HepG2 (cell line): ENCODE measurements around the gene PATL2. TPM values are rescaled to one million over a fixed set of nuclear protein-coding genes. Genes with fewer than 3 reads are reported as not detected.

Experiments
- ATF1 ChIP-seq: IDR thresholded peaks from 2 replicates; pipeline ENCODE4 v1.6.1; 2016; ENCODE audit warnings: mild to moderate bottlenecking, control low read depth
- CBX1 ChIP-seq: IDR thresholded peaks from one replicate; pipeline ENCODE4 v1.6.1; 2016; ENCODE audit warnings: antibody characterized with exemption, low read depth
- CBX2 ChIP-seq, 2 experiments: fragments of 200-600 bp in 1 of 2; sonication (generic); formaldehyde crosslinking in 1 of 2; IDR thresholded peaks; 2 replicates each; pipeline versions ENCODE4 v1.7.0 to v1.8.1; 2018 to 2022; ENCODE audit warnings: low read depth in 2 of 2, low read length in 1 of 2, mild to moderate bottlenecking in 1 of 2, missing genetic modification reagents in 1 of 2
- CHD2 ChIP-seq: IDR thresholded peaks from 2 replicates; pipeline ENCODE4 v1.6.1; 2011; ENCODE audit warnings: low read depth, low read length, improper control_type of control experiment
- FOSL2 ChIP-seq: sonication (generic); formaldehyde crosslinking; IDR thresholded peaks from 2 replicates; pipeline ENCODE4 v1.4.0; 2020; ENCODE audit warnings: missing genetic modification reagents
- FOXC1 ChIP-seq: sonication (generic); formaldehyde crosslinking; IDR thresholded peaks from 2 replicates; pipeline ENCODE4 v1.8.0; 2022; ENCODE audit warnings: mild to moderate bottlenecking, missing genetic modification reagents, borderline replicate concordance
- KDM3A ChIP-seq: IDR thresholded peaks from 2 replicates; pipeline ENCODE4 v1.6.1; 2018; ENCODE audit warnings: low read depth, missing compliant biosample characterization
- NCOA1 ChIP-seq: sonication (generic); formaldehyde crosslinking; IDR thresholded peaks from 2 replicates; pipeline ENCODE4 v1.9.0; 2021; ENCODE audit warnings: missing genetic modification reagents
- PRMT3 ChIP-seq: sonication (generic); formaldehyde crosslinking; IDR thresholded peaks from 2 replicates; pipeline ENCODE4 v1.8.1; 2022; ENCODE audit warnings: low read depth, mild to moderate bottlenecking, moderate library complexity, missing genetic modification reagents, borderline replicate concordance
- RARG ChIP-seq: sonication (generic); formaldehyde crosslinking; IDR thresholded peaks from 2 replicates; pipeline ENCODE4 v1.4.0; 2020; ENCODE audit warnings: low read depth, mild to moderate bottlenecking, missing genetic modification reagents
- SPEN ChIP-seq: sonication (generic); formaldehyde crosslinking; IDR thresholded peaks from 2 replicates; pipeline ENCODE4 v1.5.1; 2020; ENCODE audit warnings: low read depth, mild to moderate bottlenecking, missing genetic modification reagents
- STAT5B ChIP-seq: sonication (generic); formaldehyde crosslinking; IDR thresholded peaks from 2 replicates; pipeline ENCODE4 v1.4.0; 2020; ENCODE audit warnings: missing genetic modification reagents
- TEAD3 ChIP-seq: optimal IDR thresholded peaks from 2 replicates; pipeline ENCODE3; 2016; ENCODE audit warnings: borderline replicate concordance
- ZFP36L2 ChIP-seq: sonication (generic); formaldehyde crosslinking; IDR thresholded peaks from 2 replicates; pipeline ENCODE4 v1.4.0; 2020; ENCODE audit warnings: missing genetic modification reagents
- ZNF629 ChIP-seq: sonication (generic); formaldehyde crosslinking; conservative IDR thresholded peaks from 2 replicates; pipeline ENCODE4 v1.5.0; 2020; ENCODE audit warnings: missing genetic modification reagents
- polyA plus RNA-seq, 8 experiments: library from polyadenylated mRNA; depleted of rRNA in 3 of 8; stranded (reverse) in 7 of 8; unstranded in 1 of 8; fragments of >200 nt; fragmentation: Illumina TruSeq in 4 of 8; extraction: Trizol in 4 of 8; gene quantifications; 2 replicates each; pipeline versions ENCODE4 v1.2.1 to v1.2.3, GENCODE V29; 2011 to 2016; ENCODE audit warnings: low read depth in 4 of 8, missing spikeins in 1 of 8, mixed read lengths in 1 of 8; ENCODE audit not compliant: insufficient read depth in 1 of 8
- total RNA-seq, 5 experiments: library from RNA; depleted of rRNA; stranded (reverse); fragments of >200 nt; fragmentation: Illumina TruSeq; extraction: Trizol; gene quantifications; 2 replicates each; pipeline ENCODE4 v1.2.3, GENCODE V29; 2016; ENCODE audit warnings: low read depth in 1 of 5
- TF ChIP-seq, protein P1 (sequence below): sonication (generic); formaldehyde crosslinking; IDR thresholded peaks from 2 replicates; pipeline ENCODE4 v1.4.0; 2020; ENCODE audit warnings: missing genetic modification reagents
- TF ChIP-seq, protein P2 (sequence below): sonication (generic); formaldehyde crosslinking; conservative IDR thresholded peaks from 2 replicates; pipeline ENCODE4 v1.4.0; 2020; ENCODE audit warnings: mild to moderate bottlenecking, missing genetic modification reagents, moderate library complexity
- TF ChIP-seq, protein P3 (sequence below): sonication (generic); formaldehyde crosslinking; conservative IDR thresholded peaks from 2 replicates; pipeline ENCODE4 v1.5.0; 2020; ENCODE audit warnings: missing genetic modification reagents
- TF ChIP-seq, protein P4 (sequence below): sonication (generic); formaldehyde crosslinking; IDR thresholded peaks from 2 replicates; pipeline ENCODE4 v1.4.0; 2020; ENCODE audit warnings: missing genetic modification reagents, mild to moderate bottlenecking, borderline replicate concordance

The PATL2 gene
- total and polyA plus RNA-seq, 2 of the 13 experiments (the other 11 are each of a cell fraction or from before 2014, with no cell fraction given): 0.15 to 0.53 TPM

DNA sequence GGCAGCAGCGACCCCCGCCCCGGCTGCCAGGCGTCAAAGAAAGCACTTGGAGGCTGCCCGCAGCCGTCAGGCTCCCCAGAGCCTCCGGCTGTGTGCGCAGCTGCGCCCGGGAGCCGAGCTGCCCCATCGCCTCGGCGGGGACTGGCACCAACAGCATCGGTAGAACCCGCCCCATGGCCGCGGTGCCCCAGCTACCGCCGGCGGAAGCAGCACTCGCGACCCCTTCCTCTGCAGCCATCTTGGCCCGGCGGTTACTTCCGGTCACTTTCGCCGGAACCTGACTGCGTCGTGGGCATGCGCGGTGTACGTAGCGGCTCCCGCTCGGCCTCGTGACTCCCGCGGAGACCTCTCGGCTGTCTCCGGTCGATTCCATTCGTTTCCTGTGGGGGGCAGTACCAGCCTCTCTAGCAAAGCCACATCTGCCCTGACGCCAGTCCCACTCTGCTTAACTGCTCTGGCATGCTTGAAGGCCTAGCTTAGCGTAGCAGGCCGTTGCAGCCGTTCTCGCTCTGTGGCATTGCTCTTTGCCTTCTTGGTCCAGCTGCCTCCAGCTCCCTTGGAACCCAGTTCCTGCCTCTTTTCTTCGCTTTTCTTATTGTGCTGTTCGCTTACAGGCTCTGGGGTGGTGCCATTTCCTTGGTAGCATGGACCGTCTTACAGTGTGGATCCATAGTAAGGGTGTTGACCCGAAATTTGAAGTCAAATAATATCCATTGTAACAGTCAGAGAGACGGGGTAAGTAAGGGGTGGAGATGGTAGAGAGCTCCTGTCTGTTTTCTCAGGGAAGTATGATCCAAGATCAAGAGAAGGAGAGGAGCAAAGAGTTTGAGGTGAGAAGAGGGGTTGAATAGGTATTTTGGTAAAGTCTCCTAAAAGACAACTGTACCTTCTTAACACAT, 47.5 kb downstream of the PATL2 start, which contains the start of gene SPG11 (continued):
- TF ChIP-seq, protein P1, sequence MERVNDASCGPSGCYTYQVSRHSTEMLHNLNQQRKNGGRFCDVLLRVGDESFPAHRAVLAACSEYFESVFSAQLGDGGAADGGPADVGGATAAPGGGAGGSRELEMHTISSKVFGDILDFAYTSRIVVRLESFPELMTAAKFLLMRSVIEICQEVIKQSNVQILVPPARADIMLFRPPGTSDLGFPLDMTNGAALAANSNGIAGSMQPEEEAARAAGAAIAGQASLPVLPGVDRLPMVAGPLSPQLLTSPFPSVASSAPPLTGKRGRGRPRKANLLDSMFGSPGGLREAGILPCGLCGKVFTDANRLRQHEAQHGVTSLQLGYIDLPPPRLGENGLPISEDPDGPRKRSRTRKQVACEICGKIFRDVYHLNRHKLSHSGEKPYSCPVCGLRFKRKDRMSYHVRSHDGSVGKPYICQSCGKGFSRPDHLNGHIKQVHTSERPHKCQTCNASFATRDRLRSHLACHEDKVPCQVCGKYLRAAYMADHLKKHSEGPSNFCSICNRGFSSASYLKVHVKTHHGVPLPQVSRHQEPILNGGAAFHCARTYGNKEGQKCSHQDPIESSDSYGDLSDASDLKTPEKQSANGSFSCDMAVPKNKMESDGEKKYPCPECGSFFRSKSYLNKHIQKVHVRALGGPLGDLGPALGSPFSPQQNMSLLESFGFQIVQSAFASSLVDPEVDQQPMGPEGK (CRISPR knock-in tag): no peak
- peak; percentile 81; the same call in 1 of the 2 replicates for TF ChIP-seq STAT5B (CRISPR knock-in tag)
- peak; percentile 76; the same call in 1 of the 2 replicates for TF ChIP-seq KDM3A (CRISPR knock-in tag)
- peak; percentile 86 for TF ChIP-seq SPEN (CRISPR knock-in tag)
- TF ChIP-seq, protein P2, sequence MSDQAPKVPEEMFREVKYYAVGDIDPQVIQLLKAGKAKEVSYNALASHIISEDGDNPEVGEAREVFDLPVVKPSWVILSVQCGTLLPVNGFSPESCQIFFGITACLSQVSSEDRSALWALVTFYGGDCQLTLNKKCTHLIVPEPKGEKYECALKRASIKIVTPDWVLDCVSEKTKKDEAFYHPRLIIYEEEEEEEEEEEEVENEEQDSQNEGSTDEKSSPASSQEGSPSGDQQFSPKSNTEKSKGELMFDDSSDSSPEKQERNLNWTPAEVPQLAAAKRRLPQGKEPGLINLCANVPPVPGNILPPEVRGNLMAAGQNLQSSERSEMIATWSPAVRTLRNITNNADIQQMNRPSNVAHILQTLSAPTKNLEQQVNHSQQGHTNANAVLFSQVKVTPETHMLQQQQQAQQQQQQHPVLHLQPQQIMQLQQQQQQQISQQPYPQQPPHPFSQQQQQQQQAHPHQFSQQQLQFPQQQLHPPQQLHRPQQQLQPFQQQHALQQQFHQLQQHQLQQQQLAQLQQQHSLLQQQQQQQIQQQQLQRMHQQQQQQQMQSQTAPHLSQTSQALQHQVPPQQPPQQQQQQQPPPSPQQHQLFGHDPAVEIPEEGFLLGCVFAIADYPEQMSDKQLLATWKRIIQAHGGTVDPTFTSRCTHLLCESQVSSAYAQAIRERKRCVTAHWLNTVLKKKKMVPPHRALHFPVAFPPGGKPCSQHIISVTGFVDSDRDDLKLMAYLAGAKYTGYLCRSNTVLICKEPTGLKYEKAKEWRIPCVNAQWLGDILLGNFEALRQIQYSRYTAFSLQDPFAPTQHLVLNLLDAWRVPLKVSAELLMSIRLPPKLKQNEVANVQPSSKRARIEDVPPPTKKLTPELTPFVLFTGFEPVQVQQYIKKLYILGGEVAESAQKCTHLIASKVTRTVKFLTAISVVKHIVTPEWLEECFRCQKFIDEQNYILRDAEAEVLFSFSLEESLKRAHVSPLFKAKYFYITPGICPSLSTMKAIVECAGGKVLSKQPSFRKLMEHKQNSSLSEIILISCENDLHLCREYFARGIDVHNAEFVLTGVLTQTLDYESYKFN (CRISPR knock-in tag): peak; percentile 59
- no peak for TF ChIP-seq CBX1
- TF ChIP-seq FOSL2 (CRISPR knock-in tag): peak; percentile 53
- no peak for TF ChIP-seq ZFP36L2 (CRISPR knock-in tag)
- TF ChIP-seq CHD2: peak; percentile 60; the same call in 1 of the 2 replicates
- TF ChIP-seq, protein P3, sequence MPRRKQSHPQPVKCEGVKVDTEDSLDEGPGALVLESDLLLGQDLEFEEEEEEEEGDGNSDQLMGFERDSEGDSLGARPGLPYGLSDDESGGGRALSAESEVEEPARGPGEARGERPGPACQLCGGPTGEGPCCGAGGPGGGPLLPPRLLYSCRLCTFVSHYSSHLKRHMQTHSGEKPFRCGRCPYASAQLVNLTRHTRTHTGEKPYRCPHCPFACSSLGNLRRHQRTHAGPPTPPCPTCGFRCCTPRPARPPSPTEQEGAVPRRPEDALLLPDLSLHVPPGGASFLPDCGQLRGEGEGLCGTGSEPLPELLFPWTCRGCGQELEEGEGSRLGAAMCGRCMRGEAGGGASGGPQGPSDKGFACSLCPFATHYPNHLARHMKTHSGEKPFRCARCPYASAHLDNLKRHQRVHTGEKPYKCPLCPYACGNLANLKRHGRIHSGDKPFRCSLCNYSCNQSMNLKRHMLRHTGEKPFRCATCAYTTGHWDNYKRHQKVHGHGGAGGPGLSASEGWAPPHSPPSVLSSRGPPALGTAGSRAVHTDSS (CRISPR knock-in tag): no peak
- TF ChIP-seq ATF1 (CRISPR knock-in tag): no peak
- TF ChIP-seq NCOA1 (CRISPR knock-in tag): 0 out of 2 replicates have a peak, but pooled peaks have one; percentile 39
- TF ChIP-seq RARG (CRISPR knock-in tag): peak; percentile 98; the same call in 1 of the 2 replicates
- TF ChIP-seq FOXC1 (CRISPR knock-in tag): peak; percentile 91
- TF ChIP-seq PRMT3 (CRISPR knock-in tag): no peak
- TF ChIP-seq ZNF629 (CRISPR knock-in tag): no peak; the same call in 1 of the 2 replicates
- peak; percentile 79 for TF ChIP-seq TEAD3
- TF ChIP-seq CBX2 (IDR thresholded peaks at IDR 0.05; ENCODE audit: low read depth, low read length): no peak
- peak; percentile 44; the same call in 1 of the 2 replicates for TF ChIP-seq CBX2 (CRISPR knock-in tag; IDR thresholded peaks at IDR 0.05; ENCODE audit: low read depth)
- TF ChIP-seq, protein P4, sequence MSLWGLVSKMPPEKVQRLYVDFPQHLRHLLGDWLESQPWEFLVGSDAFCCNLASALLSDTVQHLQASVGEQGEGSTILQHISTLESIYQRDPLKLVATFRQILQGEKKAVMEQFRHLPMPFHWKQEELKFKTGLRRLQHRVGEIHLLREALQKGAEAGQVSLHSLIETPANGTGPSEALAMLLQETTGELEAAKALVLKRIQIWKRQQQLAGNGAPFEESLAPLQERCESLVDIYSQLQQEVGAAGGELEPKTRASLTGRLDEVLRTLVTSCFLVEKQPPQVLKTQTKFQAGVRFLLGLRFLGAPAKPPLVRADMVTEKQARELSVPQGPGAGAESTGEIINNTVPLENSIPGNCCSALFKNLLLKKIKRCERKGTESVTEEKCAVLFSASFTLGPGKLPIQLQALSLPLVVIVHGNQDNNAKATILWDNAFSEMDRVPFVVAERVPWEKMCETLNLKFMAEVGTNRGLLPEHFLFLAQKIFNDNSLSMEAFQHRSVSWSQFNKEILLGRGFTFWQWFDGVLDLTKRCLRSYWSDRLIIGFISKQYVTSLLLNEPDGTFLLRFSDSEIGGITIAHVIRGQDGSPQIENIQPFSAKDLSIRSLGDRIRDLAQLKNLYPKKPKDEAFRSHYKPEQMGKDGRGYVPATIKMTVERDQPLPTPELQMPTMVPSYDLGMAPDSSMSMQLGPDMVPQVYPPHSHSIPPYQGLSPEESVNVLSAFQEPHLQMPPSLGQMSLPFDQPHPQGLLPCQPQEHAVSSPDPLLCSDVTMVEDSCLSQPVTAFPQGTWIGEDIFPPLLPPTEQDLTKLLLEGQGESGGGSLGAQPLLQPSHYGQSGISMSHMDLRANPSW: peak; percentile 59; the same call in 1 of the 2 replicates
